Hypothalamus (tissue), 51 donors: ENCODE results near the gene KCNAB1.
A peak's percentile ranks its signal among the peaks of the same experiment; 100 is the strongest.

Experiments used
- DNase-seq, 51 donors: peaks; one replicate each; lab custom pipeline; 2025; lab: John Stamatoyannopoulos, UW

KCNAB1 gene

GRCh38 chr3:156356537-156357363, 236.4 kb downstream of the KCNAB1 start:
- DNase-seq = no peak

GRCh38 chr3:156358232-156358631, 237.9 kb downstream of the KCNAB1 start:
- DNase-seq = no peak

- DNase-seq = no peak
These were observed 239.0 kb downstream of the KCNAB1 start for GRCh38 chr3:156359368-156359767.

GRCh38 chr3:156360083-156360482, 239.7 kb downstream of the KCNAB1 start:
- no peak for DNase-seq

- DNase-seq = no peak
These were observed 240.6 kb downstream of the KCNAB1 start for GRCh38 chr3:156360963-156361362.

GRCh38 chr3:156366559-156366958, 246.2 kb downstream of the KCNAB1 start:
- no peak for DNase-seq

GRCh38 chr3:156368189-156368588, 247.8 kb downstream of the KCNAB1 start:
- no peak for DNase-seq

- no peak for DNase-seq
These were observed 251.3 kb downstream of the KCNAB1 start for GRCh38 chr3:156371701-156372100.

- peak in 1 of 51 donors; percentile 10 for DNase-seq
These were observed 252.7 kb downstream of the KCNAB1 start for GRCh38 chr3:156373095-156373494.

- no peak for DNase-seq
These were observed 253.3 kb downstream of the KCNAB1 start for GRCh38 chr3:156373654-156374053.

- no peak for DNase-seq
These were observed 255.8 kb downstream of the KCNAB1 start for GRCh38 chr3:156376199-156376598.

- DNase-seq = no peak
These were observed 256.9 kb downstream of the KCNAB1 start for GRCh38 chr3:156377266-156377665.

GRCh38 chr3:156377718-156378117, 257.3 kb downstream of the KCNAB1 start:
- no peak for DNase-seq

- no peak for DNase-seq
These were observed 258.5 kb downstream of the KCNAB1 start for GRCh38 chr3:156378871-156379270.

- no peak for DNase-seq
These were observed 258.9 kb downstream of the KCNAB1 start for GRCh38 chr3:156379327-156379726.

- no peak for DNase-seq
These were observed 260.9 kb downstream of the KCNAB1 start for GRCh38 chr3:156381253-156381652.

GRCh38 chr3:156382458-156383346, 262.3 kb downstream of the KCNAB1 start:
- DNase-seq = peak in 2 of 51 donors; percentile 3 to 19

- DNase-seq = no peak
These were observed 263.2 kb downstream of the KCNAB1 start for GRCh38 chr3:156383441-156384025.

- no peak for DNase-seq
These were observed 268.4 kb downstream of the KCNAB1 start for GRCh38 chr3:156388497-156389448.

GRCh38 chr3:156389449-156389950, 269.1 kb downstream of the KCNAB1 start:
- no peak for DNase-seq
